ENCODE results near the gene NMNAT1.

DNA sequence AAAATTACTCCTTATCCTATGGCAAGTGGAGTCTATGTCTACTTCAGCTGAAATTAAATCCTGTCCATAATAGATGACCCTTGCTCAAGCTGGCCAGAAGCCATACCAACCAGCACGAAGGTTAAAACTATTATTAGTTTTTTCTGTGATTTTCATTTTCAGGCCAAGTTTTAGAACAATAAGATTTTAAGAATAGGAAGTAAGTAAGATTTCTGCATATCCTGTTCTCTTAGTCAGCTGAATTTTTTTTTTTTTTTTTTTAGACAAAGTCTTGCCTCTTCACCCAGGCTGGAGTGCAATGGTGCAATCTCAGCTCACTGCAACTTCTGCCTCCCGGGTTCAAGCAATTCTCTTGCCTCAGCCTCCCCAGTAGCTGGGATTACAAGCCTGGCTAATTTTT, 47.7 kb downstream of the NMNAT1 start:
- TF ChIP-seq, protein P1, sequence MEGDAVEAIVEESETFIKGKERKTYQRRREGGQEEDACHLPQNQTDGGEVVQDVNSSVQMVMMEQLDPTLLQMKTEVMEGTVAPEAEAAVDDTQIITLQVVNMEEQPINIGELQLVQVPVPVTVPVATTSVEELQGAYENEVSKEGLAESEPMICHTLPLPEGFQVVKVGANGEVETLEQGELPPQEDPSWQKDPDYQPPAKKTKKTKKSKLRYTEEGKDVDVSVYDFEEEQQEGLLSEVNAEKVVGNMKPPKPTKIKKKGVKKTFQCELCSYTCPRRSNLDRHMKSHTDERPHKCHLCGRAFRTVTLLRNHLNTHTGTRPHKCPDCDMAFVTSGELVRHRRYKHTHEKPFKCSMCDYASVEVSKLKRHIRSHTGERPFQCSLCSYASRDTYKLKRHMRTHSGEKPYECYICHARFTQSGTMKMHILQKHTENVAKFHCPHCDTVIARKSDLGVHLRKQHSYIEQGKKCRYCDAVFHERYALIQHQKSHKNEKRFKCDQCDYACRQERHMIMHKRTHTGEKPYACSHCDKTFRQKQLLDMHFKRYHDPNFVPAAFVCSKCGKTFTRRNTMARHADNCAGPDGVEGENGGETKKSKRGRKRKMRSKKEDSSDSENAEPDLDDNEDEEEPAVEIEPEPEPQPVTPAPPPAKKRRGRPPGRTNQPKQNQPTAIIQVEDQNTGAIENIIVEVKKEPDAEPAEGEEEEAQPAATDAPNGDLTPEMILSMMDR (conservative IDR thresholded peaks at IDR 0.05 in 1 of 2, IDR thresholded peaks at IDR 0.05 in 1 of 2; ENCODE audit: extremely low read depth in 1 of 2, insufficient read depth in 1 of 2, low read depth in 1 of 2, low read length in 2 of 2): no peak
- TF ChIP-seq EZH2 (IDR thresholded peaks at IDR 0.05; ENCODE audit: borderline replicate concordance, low read length): no peak

Data from mammary epithelial cell (primary cell).